Right lobe of liver (tissue), 6 donors: ENCODE data around the gene PTPRN2. TPM values are rescaled to one million over a fixed set of nuclear protein-coding genes. Genes with fewer than 3 reads are reported as not detected.
"Not testable (repeated sequence)": the region's sequence is repeated elsewhere in the genome, so short reads cannot be mapped to it uniquely, and the experiment has no call there.

Experiments
- ATAC-seq, 4 donors: fragments of 200-7000 bp; cut with Tn5 transposase; one replicate each; pipeline ENCODE4 v1.9.1; 2020; ENCODE audit warnings: mild to moderate bottlenecking in 4 of 4, moderate library complexity in 4 of 4
- DNase-seq, 3 donors: peaks; one replicate each; pipeline ENCODE4 v3.0.0-alpha.2; 2020
- H3K27ac ChIP-seq, 3 donors: fragments of 200-600 bp; one replicate each; pipeline ENCODE4 v1.8.0; 2022
- H3K27me3 ChIP-seq, 2 donors: fragments of 200-600 bp; one replicate each; pipeline ENCODE4 v1.8.0; 2022
- H3K36me3 ChIP-seq, 4 donors: fragments of 200-600 bp; sonication (generic) in 1 of 4; one replicate each; pipeline versions ENCODE4 v1.5.1 to v1.8.0; 2017 to 2022; ENCODE audit warnings: control low read depth in 1 of 4
- H3K4me1 ChIP-seq, 4 donors: fragments of 200-600 bp; sonication (generic) in 1 of 4; one replicate each; pipeline versions ENCODE4 v1.5.1 to v1.8.0; 2017 to 2022; ENCODE audit warnings: control low read depth in 1 of 4
- H3K4me3 ChIP-seq, 3 donors: fragments of 200-600 bp; one replicate each; pipeline ENCODE4 v1.8.0; 2022
- H3K9me3 ChIP-seq, 4 donors: fragments of 200-600 bp; sonication (generic) in 1 of 4; one replicate each; pipeline versions ENCODE4 v1.5.1 to v1.8.0; 2017 to 2022; ENCODE audit warnings: control low read depth in 1 of 4
- POLR2A ChIP-seq: fragments of 450-650 bp; IDR thresholded peaks from one replicate; pipeline ENCODE4 v1.6.1; 2017; ENCODE audit warnings: antibody characterized with exemption, mild to moderate bottlenecking
- WGBS: methylation state at CpG from one replicate; pipeline ENCODE4 v1.1.6; 2018; ENCODE audit warnings: low coverage, low lambda C conversion rate; ENCODE audit not compliant: insufficient coverage; ENCODE audit errors: missing lambda C conversion rate; 5-methylcytosine and 5-hydroxymethylcytosine counted together
- intact Hi-C, 2 donors: fragments of 100-400 bp; cut with DNase I; formaldehyde crosslinking; loops; one replicate each; pipeline versions ENCODE4 v1.11.2 to v1.14.1; 2022
- total RNA-seq, 6 experiments: library from RNA; depleted of rRNA in 2 of 6; stranded (reverse); fragments of >200 nt in 2 of 6; fragmentation: NEBNext Ultra II Directional in 3 of 6; extraction: Animal tissue kit (Norgen Biotek cat#: 25700) in 3 of 6; gene quantifications; one replicate each; pipeline versions ENCODE4 v1.1.0 to v1.2.4, GENCODE V29; 2016 to 2023
- TF ChIP-seq, protein P1 (sequence below), 4 donors: fragments of 200-600 bp in 3 of 4; fragments of 450-650 bp in 1 of 4; IDR thresholded peaks; one replicate each; pipeline versions ENCODE4 v1.5.1 to v1.8.0; 2016 to 2022; ENCODE audit warnings: antibody characterized with exemption in 4 of 4, mild to moderate bottlenecking in 2 of 4
- donor health status: DM: no; HTN: yes; CAD: no.
- donor health status: DM: no; HTN: no; CAD: no.
- donor health status: DM: no; HTN: no; CAD: no.
- donor health status: DM: no; HTN: yes; CAD: no.
- donor health status: DM: no; HTN: yes; CAD: no.

Gene PTPRN2
- total RNA-seq, 6 experiments from 2014 or later: 0.15 to 0.87 (median 0.67) TPM

DNA sequence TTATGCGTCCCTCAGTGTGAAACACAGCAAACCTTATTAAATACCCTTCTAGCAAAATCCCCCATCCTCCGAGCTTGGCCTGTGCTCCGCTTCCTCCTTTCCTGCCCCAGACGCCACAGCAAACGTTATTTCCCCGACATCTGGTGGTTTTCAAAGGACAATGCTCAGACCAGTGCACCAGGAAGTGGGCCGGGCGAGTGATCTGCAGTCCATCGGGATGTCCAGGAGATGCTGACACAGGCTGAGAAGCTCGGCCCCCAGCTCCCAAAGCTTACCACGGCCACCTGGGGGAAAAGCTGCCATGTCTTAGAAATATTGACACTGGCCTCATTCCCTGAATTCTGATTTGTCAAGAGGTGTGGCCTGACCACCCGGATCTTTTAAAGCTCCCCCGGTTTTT, 129.5 kb downstream of the PTPRN2 start:
- Histone ChIP-seq H3K27me3 (no peaks in the 10 kb centered on the region), H3K4me1 (no peaks in the 10 kb centered on the region), H3K4me3 (no peak overlapping the region), H3K27ac (no peak overlapping the region), H3K36me3 (no peaks in the 10 kb centered on the region), H3K9me3 (no peaks in the 10 kb centered on the region)
- intact Hi-C loops: no loop called here
- ATAC-seq: peak in 1 of 4 donors; percentile 44
- no peak for TF ChIP-seq POLR2A
- TF ChIP-seq, protein P1, sequence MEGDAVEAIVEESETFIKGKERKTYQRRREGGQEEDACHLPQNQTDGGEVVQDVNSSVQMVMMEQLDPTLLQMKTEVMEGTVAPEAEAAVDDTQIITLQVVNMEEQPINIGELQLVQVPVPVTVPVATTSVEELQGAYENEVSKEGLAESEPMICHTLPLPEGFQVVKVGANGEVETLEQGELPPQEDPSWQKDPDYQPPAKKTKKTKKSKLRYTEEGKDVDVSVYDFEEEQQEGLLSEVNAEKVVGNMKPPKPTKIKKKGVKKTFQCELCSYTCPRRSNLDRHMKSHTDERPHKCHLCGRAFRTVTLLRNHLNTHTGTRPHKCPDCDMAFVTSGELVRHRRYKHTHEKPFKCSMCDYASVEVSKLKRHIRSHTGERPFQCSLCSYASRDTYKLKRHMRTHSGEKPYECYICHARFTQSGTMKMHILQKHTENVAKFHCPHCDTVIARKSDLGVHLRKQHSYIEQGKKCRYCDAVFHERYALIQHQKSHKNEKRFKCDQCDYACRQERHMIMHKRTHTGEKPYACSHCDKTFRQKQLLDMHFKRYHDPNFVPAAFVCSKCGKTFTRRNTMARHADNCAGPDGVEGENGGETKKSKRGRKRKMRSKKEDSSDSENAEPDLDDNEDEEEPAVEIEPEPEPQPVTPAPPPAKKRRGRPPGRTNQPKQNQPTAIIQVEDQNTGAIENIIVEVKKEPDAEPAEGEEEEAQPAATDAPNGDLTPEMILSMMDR (IDR thresholded peaks at IDR 0.05): no peak
- no peak for DNase-seq
- 35% methylated on average over 13 of the region's 13 CpGs for WGBS

DNA sequence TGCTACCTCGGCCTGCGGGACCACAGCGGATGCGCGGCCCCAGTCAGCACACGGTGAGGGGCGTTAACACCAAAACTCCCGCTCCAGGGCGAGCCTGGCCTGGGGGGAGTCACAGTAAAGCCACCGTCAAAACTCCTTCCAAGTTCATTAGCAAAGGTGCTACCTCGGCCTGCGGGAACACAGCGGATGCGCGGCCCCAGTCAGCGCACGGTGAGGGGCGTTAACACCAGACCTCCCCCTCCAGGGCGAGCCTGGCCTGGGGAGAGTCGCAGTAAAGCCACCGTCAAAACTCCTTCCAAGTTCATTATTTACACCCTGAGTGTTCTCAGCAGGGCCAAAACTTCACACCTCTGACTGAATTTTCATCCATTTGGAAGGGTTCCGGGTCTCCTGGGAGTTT, 130.0 kb downstream of the PTPRN2 start:
- H3K4me3 ChIP-seq, H3K27me3 ChIP-seq, intact Hi-C loops, H3K4me1 ChIP-seq, H3K9me3 ChIP-seq, H3K27ac ChIP-seq, DNase-seq, ATAC-seq, H3K36me3 ChIP-seq: not testable (repeated sequence)
- WGBS: 71% methylated on average over 6 of the region's 22 CpGs

DNA sequence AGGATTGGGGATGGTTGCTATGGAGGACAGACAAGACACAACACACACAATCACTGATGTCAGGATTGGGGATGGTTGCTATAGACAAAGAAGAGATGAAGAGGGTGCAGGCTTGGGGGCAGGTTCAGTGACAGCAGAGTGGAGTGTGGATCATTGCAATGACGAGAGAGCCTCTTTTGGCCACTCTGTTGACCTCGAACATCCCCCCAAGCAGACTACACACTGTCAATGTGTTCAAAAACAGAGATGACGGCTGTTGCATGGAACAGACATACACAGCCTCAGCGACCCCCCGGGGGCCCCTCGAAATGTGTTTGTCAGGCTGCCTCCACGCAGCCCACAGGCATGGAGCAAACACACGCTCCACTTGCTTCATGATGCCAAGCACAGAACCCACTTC, 133.0 kb downstream of the PTPRN2 start:
- Histone ChIP-seq H3K4me3 (no peak overlapping the region), H3K27me3 (no peaks in the 10 kb centered on the region), H3K4me1 (no peaks in the 10 kb centered on the region), H3K36me3 (no peaks in the 10 kb centered on the region), H3K9me3 (no peaks in the 10 kb centered on the region), H3K27ac (no peak overlapping the region)
- DNase-seq (no peak), ATAC-seq (no peak)
- TF ChIP-seq, protein P1 (IDR thresholded peaks at IDR 0.05): no peak
- TF ChIP-seq POLR2A: no peak
- WGBS: 83% methylated on average over 2 of the region's 8 CpGs
- intact Hi-C loops: no loop called here

DNA sequence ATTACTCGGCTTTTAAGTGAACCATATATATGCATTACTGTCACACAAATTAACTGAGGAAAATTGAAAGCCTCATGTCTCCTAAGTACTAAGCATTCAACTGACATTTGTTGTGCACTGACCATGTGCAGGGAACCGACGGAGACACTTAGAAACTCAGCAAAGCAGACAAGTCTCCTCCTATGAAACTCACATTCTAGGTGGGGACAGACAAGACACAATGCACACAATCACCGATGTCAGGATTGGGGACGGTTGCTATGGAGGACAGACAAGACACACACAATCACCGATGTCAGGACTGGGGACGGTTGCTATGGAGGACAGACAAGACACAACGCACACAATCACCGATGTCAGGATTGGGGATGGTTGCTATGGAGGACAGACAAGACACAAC, 134.0 kb downstream of the PTPRN2 start:
- DNase-seq (no peak), ATAC-seq (no peak)
- Histone ChIP-seq H3K27me3 (no peaks in the 10 kb centered on the region), H3K4me3 (no peak overlapping the region), H3K36me3 (no peaks in the 10 kb centered on the region), H3K4me1 (no peaks in the 10 kb centered on the region), H3K27ac (no peak overlapping the region), H3K9me3 (no peaks in the 10 kb centered on the region)
- no peak for TF ChIP-seq POLR2A
- TF ChIP-seq, protein P1 (IDR thresholded peaks at IDR 0.05): no peak
- WGBS: 72% methylated on average over 7 of the region's 9 CpGs
- intact Hi-C loops: no loop called here

DNA sequence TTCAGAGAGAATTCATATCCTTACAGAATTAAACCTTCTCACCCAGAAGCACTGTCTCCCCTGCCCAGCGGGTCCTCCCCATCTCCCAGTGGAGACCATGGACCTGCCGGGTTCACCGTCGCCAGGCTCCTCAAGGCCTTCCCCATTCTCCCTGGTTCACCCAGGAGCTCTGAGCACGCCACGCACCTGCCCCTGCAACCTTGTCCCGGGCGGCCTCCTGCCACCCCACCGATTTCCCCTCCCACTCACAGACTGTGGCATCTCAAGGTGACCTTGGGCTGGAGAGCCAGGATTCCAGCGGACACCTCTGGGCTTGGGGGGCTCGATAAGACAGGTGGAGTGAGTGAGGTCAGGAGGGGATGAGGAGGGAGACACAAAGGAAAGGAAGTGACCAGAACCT, 135.3 kb downstream of the PTPRN2 start:
- no peaks in the 10 kb centered on the region for H3K27me3 ChIP-seq
- H3K4me3 ChIP-seq: no peak overlapping the region
- no peaks in the 10 kb centered on the region for H3K36me3 ChIP-seq
- intact Hi-C loops: no loop called here
- TF ChIP-seq, protein P1 (IDR thresholded peaks at IDR 0.05): no peak
- TF ChIP-seq POLR2A: no peak
- WGBS: 72% methylated on average over 10 of the region's 11 CpGs
- no peaks in the 10 kb centered on the region for H3K9me3 ChIP-seq
- H3K27ac ChIP-seq: no peak overlapping the region
- ATAC-seq (peak in 1 of 4 donors; percentile 17), DNase-seq (no peak)
- no peaks in the 10 kb centered on the region for H3K4me1 ChIP-seq
